Measurements from ENCODE around the gene NXPH1. TPM values are rescaled to one million over a fixed set of nuclear protein-coding genes. Genes with fewer than 3 reads are reported as not detected.
"Not testable (repeated sequence)": the region's sequence is repeated elsewhere in the genome, so short reads cannot be mapped to it uniquely, and the experiment has no call there.

Gene NXPH1
- total and polyA plus RNA-seq, 3 donors from 2014 or later, result 0.24 to 0.94 (median 0.37) TPM

DNA sequence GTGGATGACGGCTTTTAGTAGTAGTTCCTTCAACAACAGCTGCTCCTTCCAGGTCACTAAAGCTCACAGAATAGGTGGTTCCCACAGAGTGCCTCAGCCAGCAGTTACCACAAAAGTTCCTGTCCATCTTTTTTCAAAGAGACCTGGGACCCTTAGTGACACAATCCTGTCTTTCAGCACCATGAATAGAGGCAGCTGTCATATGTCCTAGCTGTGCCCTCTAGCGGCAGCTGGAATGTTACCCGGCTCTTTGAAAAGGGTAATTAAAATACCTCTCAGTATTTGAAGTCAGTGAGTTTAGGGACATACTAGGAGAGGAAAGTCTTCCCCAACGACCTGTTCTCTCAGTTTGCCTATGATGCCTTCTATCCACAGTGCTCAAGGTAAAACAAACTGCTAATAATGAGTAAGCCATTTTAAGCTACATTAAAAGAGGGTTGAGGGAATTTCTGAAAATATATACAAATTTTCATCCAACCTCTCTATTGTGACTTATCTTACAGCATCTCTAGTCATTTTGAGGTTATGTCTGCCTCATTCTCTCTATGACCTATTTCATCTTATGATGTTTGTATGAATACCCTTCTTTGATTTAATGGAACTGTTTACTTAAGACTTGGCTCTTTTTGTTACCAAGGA lies 290.8 kb downstream of the NXPH1 start:
- WGBS, 2 donors, result 40 to 43% methylated on average over 4 of the region's 4 CpGs
- Histone ChIP-seq H3K27me3 (no peaks in the 10 kb centered on the region), H3K4me3 (no peak overlapping the region), H3K27ac (no peak overlapping the region), H3K4me1 (no peaks in the 10 kb centered on the region), H3K36me3 (ENCODE audit: low read depth, missing control alignments) (no peaks in the 10 kb centered on the region), H3K9me3 (no peaks in the 10 kb centered on the region)
- DNase-seq, result peak; percentile 80
- TF ChIP-seq CTCF (IDR thresholded peaks at IDR 0.05), result peak; percentile 24 to 31 (median 27)
- no peak for TF ChIP-seq POLR2A (IDR thresholded peaks at IDR 0.05)
- intact Hi-C loops (cut with DNase I; ENCODE audit: low total_unique reads), result no loop called here

- H3K27ac ChIP-seq; H3K36me3 ChIP-seq (ENCODE audit: low read depth, missing control alignments); DNase-seq; H3K4me3 ChIP-seq; H3K27me3 ChIP-seq; H3K9me3 ChIP-seq; intact Hi-C loops (cut with DNase I; ENCODE audit: low total_unique reads); H3K4me1 ChIP-seq: not testable (repeated sequence)
- WGBS, 2 donors, result 92 to 95% methylated on average over 14 of the region's 14 CpGs
Measured at GRCh38 chr7:8731756-8732155, 298.3 kb downstream of the NXPH1 start.

DNA sequence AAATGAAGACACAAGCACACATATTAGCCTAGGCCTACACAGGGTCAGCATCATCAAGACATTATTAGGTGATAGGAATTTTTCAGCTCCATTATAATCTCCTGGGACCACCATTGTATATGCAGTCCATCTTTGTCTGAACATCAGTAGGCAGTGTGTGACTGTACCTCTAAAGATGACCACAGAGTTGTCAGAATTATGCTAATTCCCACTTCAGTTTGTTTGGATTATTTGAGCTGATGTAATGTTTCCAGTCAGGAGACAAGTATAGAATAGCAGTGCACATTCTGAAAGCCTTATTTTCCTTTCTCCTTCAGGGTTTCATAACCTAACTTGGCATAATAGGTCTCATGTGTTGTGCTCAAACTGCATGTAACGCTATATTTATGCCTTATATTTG lies 306.4 kb downstream of the NXPH1 start:
- no peak overlapping the region for H3K27ac ChIP-seq
- no peaks in the 10 kb centered on the region for H3K27me3 ChIP-seq
- 81 to 100% methylated on average over 1 of the region's 1 CpG for WGBS, 2 donors
- no peak for TF ChIP-seq POLR2A (IDR thresholded peaks at IDR 0.05)
- DNase-seq, result no peak
- H3K9me3 ChIP-seq, result no peaks in the 10 kb centered on the region
- intact Hi-C loops (cut with DNase I; ENCODE audit: low total_unique reads), result no loop called here
- H3K4me1 ChIP-seq, result no peaks in the 10 kb centered on the region
- H3K36me3 ChIP-seq (ENCODE audit: low read depth, missing control alignments), result no peaks in the 10 kb centered on the region
- no peak overlapping the region for H3K4me3 ChIP-seq

- no peaks in the 10 kb centered on the region for H3K36me3 ChIP-seq (ENCODE audit: low read depth, missing control alignments)
- H3K9me3 ChIP-seq, result no peaks in the 10 kb centered on the region
- WGBS, 2 donors, result 89 to 95% methylated on average over 2 of the region's 2 CpGs
- no peak for DNase-seq
- H3K4me3 ChIP-seq, result no peak overlapping the region
- no peak for TF ChIP-seq CTCF (IDR thresholded peaks at IDR 0.05)
- H3K27me3 ChIP-seq, result no peaks in the 10 kb centered on the region
- intact Hi-C loops (cut with DNase I; ENCODE audit: low total_unique reads), result no loop called here
- H3K27ac ChIP-seq, result no peak overlapping the region
- no peaks in the 10 kb centered on the region for H3K4me1 ChIP-seq
Measured at GRCh38 chr7:8742837-8743236, 309.4 kb downstream of the NXPH1 start.

DNA sequence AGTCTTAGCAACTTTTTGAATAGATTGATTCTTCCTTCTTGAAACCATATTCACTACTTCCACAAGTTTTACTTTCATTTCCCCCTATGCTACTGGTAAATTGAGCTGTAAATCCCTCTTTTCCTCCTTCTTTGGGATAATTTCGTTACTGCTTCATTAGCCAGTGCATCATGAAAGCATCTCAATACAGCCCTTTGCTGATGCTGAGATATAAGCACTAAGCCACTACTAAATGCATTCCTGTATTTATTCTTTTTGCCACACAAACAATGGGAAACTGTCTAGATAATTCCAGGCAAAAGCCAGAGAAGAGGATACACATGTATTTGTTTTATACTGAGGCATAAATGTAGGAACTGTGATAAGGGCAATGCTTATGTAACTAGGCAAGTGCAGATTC lies 313.9 kb downstream of the NXPH1 start:
- 53 to 56% methylated on average over 1 of the region's 1 CpG for WGBS, 2 donors
- H3K4me1 ChIP-seq, result no peaks in the 10 kb centered on the region
- DNase-seq, result no peak
- intact Hi-C loops (cut with DNase I; ENCODE audit: low total_unique reads), result no loop called here
- TF ChIP-seq POLR2A (IDR thresholded peaks at IDR 0.05) (no peak), CTCF (IDR thresholded peaks at IDR 0.05) (no peak)
- H3K27me3 ChIP-seq, result no peaks in the 10 kb centered on the region
- H3K27ac ChIP-seq, result no peak overlapping the region
- H3K9me3 ChIP-seq, result no peaks in the 10 kb centered on the region
- no peaks in the 10 kb centered on the region for H3K36me3 ChIP-seq (ENCODE audit: low read depth, missing control alignments)
- no peak overlapping the region for H3K4me3 ChIP-seq

DNA sequence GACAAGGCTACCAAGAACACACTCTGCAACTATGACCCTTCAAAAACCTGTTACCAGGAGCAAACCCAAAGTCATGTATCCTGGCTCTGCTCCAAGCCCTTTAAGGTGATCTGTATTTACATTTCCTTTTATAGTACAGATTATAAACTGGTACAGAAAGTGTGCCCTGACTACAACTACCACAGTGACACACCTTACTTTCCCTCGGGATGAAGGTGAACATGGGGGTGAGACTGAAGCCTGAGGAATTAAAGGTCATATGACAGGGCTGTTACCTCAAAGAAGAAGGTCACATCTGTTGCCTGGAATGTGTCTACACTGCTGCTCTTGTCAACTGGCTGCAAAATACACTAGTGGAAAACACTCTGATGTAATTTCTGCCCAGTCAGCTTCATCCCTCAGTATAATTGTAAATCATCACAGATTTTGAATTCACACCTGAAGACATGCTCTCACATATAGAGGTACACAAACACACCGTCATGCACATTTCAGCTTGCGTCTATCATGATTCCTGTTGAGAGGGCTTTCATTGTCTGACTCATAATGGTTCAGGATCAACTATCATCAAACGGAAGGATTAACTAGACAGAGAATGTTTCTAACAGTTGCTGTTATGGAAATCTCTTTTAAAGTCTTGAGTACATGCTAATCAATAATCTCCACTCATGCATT lies 318.3 kb downstream of the NXPH1 start:
- intact Hi-C loops (cut with DNase I; ENCODE audit: low total_unique reads), result no loop called here
- no peak overlapping the region for H3K4me3 ChIP-seq
- TF ChIP-seq POLR2A (IDR thresholded peaks at IDR 0.05), result no peak
- no peak for TF ChIP-seq CTCF (IDR thresholded peaks at IDR 0.05)
- no peaks in the 10 kb centered on the region for H3K4me1 ChIP-seq
- H3K9me3 ChIP-seq, result no peaks in the 10 kb centered on the region
- H3K27me3 ChIP-seq, result no peaks in the 10 kb centered on the region
- 90 to 92% methylated on average over 4 of the region's 4 CpGs for WGBS, 2 donors
- no peak overlapping the region for H3K27ac ChIP-seq
- H3K36me3 ChIP-seq (ENCODE audit: low read depth, missing control alignments), result no peaks in the 10 kb centered on the region
- no peak for DNase-seq

Measured in testis (tissue), 3 donors.